ENCODE results near the gene IP6K1.

The IP6K1 gene

GRCh38 chr3:49788056-49788455 is 1.7 kb upstream of the IP6K1 start:
- Histone ChIP-seq H3K4me2 (ENCODE audit: low read length) (no peak overlapping the region), H4K20me1 (ENCODE audit: insufficient read depth, low read length) (no peaks in the 10 kb centered on the region), H3K79me2 (ENCODE audit: insufficient read depth, low read length) (peaks cover 9% of the 10 kb centered on the region), H3K9me2 (ENCODE audit: low read depth, low read length) (no peaks in the 10 kb centered on the region), H2AFZ (ENCODE audit: low read length) (no peak overlapping the region), H3F3A (ENCODE audit: insufficient read depth, low read length) (no peaks in the 10 kb centered on the region), H3K27ac (ENCODE audit: low read depth, low read length, poor library complexity, severe bottlenecking) (no peak overlapping the region), H3K9me3 (ENCODE audit: low read length) (no peaks in the 10 kb centered on the region), H3K9ac (ENCODE audit: low read length) (no peak overlapping the region), H3K4me1 (ENCODE audit: insufficient read depth, low read length, severe bottlenecking) (peaks cover 24% of the 10 kb centered on the region), H3K36me3 (ENCODE audit: insufficient read depth, low read length) (peaks cover 3% of the 10 kb centered on the region; the same call in 1 of the 2 replicates), H3K4me3 (ENCODE audit: low read depth, low read length, poor library complexity, severe bottlenecking) (no peak overlapping the region), H3K27me3 (ENCODE audit: insufficient read depth, low read length) (no peaks in the 10 kb centered on the region)
- TF ChIP-seq EZH2 (IDR thresholded peaks at IDR 0.05; ENCODE audit: borderline replicate concordance, low read length) (no peak), CTCF (IDR thresholded peaks at IDR 0.05; ENCODE audit: low read length) (no peak)

GRCh38 chr3:49787536-49787935 is 1.2 kb upstream of the IP6K1 start:
- Histone ChIP-seq H3K27me3 (ENCODE audit: insufficient read depth, low read length) (no peaks in the 10 kb centered on the region), H2AFZ (ENCODE audit: low read length) (no peak overlapping the region), H3K9ac (ENCODE audit: low read length) (no peak overlapping the region), H3K79me2 (ENCODE audit: insufficient read depth, low read length) (peaks cover 9% of the 10 kb centered on the region), H3K4me2 (ENCODE audit: low read length) (no peak overlapping the region), H3K27ac (ENCODE audit: low read depth, low read length, poor library complexity, severe bottlenecking) (no peak overlapping the region), H3K4me1 (ENCODE audit: insufficient read depth, low read length, severe bottlenecking) (peaks cover 24% of the 10 kb centered on the region), H3F3A (ENCODE audit: insufficient read depth, low read length) (no peaks in the 10 kb centered on the region), H4K20me1 (ENCODE audit: insufficient read depth, low read length) (no peaks in the 10 kb centered on the region), H3K9me2 (ENCODE audit: low read depth, low read length) (no peaks in the 10 kb centered on the region), H3K4me3 (ENCODE audit: low read depth, low read length, poor library complexity, severe bottlenecking) (no peak overlapping the region), H3K36me3 (ENCODE audit: insufficient read depth, low read length) (peaks cover 3% of the 10 kb centered on the region; the same call in 1 of the 2 replicates), H3K9me3 (ENCODE audit: low read length) (no peaks in the 10 kb centered on the region)
- no peak for TF ChIP-seq CTCF (IDR thresholded peaks at IDR 0.05; ENCODE audit: low read length)
- no peak for TF ChIP-seq EZH2 (IDR thresholded peaks at IDR 0.05; ENCODE audit: borderline replicate concordance, low read length)

- peak overlapping the region; percentile 64; the same call in 1 of the 2 replicates for H3K9ac ChIP-seq (ENCODE audit: low read length)
- H3K79me2 ChIP-seq (ENCODE audit: insufficient read depth, low read length), result peaks cover 9% of the 10 kb centered on the region
- no peaks in the 10 kb centered on the region for H3K9me2 ChIP-seq (ENCODE audit: low read depth, low read length)
- no peaks in the 10 kb centered on the region for H3K9me3 ChIP-seq (ENCODE audit: low read length)
- no peak overlapping the region for H2AFZ ChIP-seq (ENCODE audit: low read length)
- peaks cover 3% of the 10 kb centered on the region; the same call in 1 of the 2 replicates for H3K36me3 ChIP-seq (ENCODE audit: insufficient read depth, low read length)
- H4K20me1 ChIP-seq (ENCODE audit: insufficient read depth, low read length), result no peaks in the 10 kb centered on the region
- peak overlapping the region; percentile 72 for H3K4me2 ChIP-seq (ENCODE audit: low read length)
- no peak overlapping the region for H3K27ac ChIP-seq (ENCODE audit: low read depth, low read length, poor library complexity, severe bottlenecking)
- H3K27me3 ChIP-seq (ENCODE audit: insufficient read depth, low read length), result no peaks in the 10 kb centered on the region
- peaks cover 24% of the 10 kb centered on the region for H3K4me1 ChIP-seq (ENCODE audit: insufficient read depth, low read length, severe bottlenecking)
- H3F3A ChIP-seq (ENCODE audit: insufficient read depth, low read length), result no peaks in the 10 kb centered on the region
- H3K4me3 ChIP-seq (ENCODE audit: low read depth, low read length, poor library complexity, severe bottlenecking), result peak overlapping the region; percentile 78
- TF ChIP-seq EZH2 (IDR thresholded peaks at IDR 0.05; ENCODE audit: borderline replicate concordance, low read length), result no peak
- no peak for TF ChIP-seq CTCF (IDR thresholded peaks at IDR 0.05; ENCODE audit: low read length)
Measured at GRCh38 chr3:49787182-49787464, 781 bp upstream of the IP6K1 start.

Measured in OCI-LY1 (cell line).